Activated CD4-positive, alpha-beta T cell treated with anti-CD3 and anti-CD28 coated beads, Interleukin-2, amount 50 U/mL, for 24 hours (primary cell): ENCODE measurements around the gene UBE2O.
A peak's percentile ranks its signal among the peaks of the same experiment; 100 is the strongest.

Experiments
- DNase-seq, 2 donors: peaks; one replicate each; pipeline ENCODE4 v3.0.0-alpha.2; 2020; ENCODE audit warnings: low read depth in 1 of 2, low spot score in 1 of 2

UBE2O gene

DNA sequence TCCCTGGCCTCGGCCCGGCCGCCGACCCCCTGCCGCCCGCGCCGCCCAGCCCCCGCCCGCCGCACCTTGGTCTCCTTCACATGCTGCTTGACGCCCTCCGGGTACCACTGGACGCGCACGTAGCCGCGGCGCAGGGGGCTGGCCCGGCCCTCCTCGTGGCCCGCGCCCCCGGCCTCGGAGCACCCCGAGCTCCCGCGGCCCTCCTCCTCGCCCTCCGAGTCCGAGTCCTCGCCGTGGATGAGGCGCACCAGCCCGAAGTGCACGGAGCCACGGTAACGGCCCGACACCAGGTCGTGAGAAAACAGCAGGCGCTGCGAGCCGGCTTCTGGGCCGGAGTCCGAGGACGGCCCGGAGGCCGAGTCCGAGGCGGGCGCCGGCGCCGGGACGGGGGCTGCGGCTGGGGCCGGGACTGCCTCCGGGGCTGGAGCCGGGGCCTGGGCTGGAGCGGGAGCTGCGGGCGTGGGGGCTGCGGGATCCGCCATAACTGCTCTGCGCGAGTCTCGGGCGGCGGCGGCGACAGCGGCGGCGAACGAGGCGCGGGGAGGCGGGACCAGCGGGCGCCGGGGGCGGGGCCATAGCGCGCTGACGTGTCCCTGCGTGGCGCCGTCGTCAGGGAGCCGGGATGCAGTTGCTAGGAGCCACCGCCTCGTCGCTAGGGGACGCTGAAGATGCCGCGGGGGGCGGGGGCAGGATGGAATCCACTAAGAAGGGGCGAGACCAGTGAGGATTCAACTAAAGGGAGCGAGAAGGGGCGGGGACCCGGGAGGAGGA, at the start of gene UBE2O:
Gene UBE2O, minus strand, starts transcription at position 493 of the 771 bp plus-strand sequence. Its CDS starts 11 bp downstream, at position 482.
- peak; percentile 82 to 87 for DNase-seq

DNA sequence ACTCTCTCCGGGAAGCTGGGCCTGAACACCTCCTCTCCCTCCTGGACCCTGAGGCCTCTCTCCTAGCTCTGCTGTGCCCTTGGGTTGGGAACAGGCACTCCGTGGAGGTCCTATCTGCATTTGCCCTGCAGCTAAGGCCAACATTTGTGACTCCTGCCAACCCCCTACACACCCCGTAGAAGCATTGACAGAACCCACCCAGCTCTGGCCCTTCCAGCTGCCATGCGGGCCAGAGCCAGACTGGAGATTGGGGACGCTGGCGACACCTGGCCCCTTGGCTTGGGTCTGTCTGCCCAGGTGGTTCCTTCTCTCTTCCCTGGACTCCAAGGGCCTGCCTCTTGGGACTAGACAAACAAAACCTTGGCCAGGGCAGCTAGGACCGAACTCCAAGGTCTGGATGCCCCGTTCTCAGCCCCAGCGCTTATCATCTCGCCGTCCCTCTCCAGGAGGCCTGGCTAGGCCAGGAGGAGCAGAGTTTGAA, 48.9 kb upstream of the UBE2O start:
- DNase-seq = no peak

DNA sequence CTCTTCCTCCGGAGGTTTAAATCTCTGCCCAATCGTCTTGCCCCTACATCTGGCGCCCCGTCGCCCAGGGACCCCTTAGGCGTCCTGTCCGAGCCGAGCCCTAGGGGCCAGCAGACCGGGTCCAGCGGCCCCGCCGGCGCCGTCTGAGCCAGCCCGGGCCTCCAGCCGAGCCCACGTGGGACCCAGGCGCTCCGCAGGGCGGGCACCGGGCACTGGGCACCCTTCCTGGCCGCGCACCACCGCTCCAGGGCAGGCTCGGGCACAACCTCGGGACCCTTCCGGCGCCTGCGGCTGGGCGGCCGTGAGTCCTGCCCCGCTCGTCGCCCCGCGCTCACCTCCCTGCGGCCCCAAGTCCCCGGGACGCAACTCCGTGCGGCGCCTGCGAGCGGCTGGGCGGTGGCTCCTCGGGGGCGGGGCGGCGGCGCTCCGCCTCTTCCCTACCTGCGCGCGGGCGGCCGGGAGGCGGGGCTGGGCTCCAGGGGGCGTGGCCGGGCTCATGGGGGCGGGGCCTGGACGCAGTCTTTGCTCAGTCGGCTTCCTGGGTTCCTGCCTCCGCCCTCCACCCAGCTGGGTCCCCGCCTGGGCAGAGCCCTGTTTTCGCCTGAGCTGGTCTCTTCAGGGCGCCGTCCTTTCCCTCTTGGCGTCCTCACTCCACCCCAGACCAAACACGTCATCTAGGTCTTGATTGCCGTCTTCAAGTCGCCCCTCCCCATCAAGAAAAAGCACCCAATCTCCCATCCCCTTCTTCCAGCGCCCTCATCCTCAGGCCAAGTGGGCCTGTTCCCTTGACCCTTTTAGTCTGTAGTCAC, 48.3 kb upstream of the UBE2O start, which contains the start of gene RHBDF2:
Gene RHBDF2, minus strand, starts transcription at position 406 of the 809 bp plus-strand sequence. CDS start 19,899 bp downstream, outside the sequence.
- peak; percentile 90 to 98 for DNase-seq

DNA sequence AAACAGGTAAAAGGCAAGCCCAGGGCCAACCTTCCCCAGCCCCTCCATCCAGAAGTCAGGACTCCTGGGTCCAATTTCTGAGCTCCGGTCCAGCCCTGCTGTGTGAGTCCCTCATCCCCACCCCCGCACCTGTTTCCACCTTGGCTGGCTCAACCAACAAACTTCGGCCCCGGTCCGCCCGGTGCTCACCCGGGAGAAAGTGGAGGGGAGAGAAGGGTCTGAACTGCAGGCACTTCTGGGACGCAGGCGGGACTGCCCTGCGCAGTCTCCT, 47.7 kb upstream of the UBE2O start:
- DNase-seq = no peak

DNA sequence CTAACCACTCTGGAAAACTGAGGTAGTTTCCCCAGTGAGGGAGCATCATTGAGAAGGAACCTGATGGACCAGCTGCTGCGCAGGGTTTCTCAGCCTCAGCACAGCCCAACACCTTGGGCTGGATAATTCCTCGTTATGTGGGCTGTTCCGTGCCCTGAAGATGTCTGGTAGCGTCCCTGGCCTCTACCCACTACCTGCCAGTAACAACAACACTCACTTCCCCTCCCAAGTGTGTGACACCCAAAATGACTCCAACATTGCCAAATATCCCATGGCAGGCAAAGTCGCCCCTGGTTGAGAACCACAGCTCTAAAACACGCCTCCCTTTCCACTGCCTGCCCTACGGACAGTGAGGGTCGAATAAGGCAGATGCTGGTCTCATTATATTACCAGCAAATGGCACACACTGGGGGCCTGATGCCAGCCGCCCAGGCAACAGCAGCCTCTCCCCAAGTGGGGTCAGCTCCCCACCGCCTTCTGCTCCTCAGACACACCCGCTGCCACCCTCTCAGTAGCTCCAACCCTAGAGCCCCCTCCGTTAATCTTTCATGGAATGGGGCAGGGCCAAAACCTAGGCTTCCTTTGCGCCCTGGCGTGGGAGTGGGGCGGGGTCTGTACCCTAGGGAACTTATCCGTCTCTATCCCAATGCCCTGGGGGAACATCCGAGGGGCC, 47.3 kb upstream of the UBE2O start:
- no peak for DNase-seq

DNA sequence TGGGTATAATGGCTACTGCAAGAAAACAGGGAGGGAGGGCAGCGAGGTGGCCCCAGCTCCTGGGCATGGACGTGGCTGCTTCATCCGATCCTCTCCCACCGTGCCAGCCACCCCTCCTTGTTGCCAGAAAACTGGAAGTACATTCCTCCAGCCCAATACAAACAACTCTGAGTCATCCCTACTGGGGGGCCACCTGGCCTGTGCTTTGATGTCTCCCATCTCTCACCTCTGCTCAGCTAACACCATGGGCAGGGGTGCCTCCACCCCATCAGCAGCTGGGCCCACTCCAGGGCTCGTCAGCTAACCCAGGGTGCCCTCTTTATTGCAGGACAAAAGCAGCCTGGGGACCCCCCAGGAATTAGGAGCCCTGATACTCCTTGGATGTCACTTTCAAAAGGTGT, 46.3 kb upstream of the UBE2O start:
- DNase-seq = no peak

DNA sequence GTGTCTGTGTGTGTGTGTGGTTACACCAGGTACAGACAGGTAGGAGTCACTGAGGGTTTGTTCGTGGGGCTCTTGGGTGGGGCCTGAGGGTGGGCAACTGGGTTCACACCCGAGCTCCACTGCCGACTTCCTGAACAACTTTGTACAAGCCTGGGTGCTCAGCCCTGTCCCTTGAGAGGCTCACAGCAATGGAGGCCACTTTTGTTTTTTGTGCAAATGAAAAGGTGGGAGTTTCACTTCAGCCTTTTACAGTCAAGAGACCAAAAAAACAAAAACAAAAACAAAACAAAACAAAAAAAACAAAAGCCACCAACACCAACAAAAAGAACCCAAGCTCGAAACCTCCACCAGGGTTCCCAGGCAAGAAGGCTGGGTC, 45.9 kb upstream of the UBE2O start:
- DNase-seq = no peak

DNA sequence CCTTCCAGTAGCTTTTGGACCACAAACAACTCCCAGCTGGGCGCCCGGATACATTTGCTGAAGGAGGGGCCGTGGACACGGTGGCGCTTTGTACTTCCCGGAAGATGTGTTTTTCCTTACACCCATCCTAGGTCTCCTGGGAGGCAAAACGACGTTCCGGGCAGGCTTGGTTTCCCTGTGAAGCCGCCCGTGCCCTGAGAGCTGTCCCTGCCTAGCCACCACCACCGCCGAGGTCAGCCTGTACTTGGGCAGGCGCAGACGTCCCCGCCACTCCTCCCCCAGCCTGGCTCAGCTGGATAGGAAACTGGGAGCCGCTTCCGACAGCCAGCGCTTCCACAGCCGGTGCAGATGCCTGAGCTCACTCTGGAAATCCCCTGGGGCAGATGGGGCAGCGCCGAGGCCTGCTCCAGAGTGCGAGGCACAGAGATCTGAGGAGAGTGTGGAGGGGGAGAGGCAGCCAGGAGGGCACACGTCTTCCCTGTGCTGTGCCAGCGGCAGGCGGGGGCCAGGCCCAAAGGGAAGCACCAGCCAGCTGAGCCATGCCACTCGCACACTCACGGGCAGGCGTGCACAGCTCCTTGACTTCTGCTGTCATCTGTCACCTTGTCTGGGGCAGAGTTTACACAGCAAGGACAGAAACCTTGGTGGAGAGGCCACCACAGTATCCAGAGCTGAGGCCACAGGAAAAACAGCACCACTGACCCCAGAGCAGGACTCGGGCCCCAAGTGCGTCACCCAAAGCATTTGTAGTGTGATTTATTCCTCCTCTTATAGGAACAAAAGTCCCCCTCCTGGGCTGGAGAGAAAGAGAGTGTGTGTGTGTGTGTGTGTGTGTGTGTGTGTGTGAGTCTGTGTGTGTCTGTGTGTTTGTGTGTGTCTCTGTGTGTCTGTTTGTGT, 45.3 kb upstream of the UBE2O start:
- no peak for DNase-seq

DNA sequence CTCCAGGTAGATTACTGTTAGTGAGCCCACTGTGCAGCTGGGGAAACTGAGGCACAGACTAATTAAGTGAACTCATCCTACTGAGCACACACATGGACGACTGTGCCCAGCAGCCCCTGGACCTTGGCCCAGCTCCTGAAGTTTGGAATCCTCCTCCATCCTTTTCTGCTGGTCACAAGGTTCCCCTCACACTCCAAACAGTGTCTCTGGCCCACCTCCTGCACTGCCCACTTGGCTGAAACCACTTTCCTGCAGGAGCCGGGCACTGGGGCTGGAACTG, 44.7 kb upstream of the UBE2O start:
- no peak for DNase-seq

DNA sequence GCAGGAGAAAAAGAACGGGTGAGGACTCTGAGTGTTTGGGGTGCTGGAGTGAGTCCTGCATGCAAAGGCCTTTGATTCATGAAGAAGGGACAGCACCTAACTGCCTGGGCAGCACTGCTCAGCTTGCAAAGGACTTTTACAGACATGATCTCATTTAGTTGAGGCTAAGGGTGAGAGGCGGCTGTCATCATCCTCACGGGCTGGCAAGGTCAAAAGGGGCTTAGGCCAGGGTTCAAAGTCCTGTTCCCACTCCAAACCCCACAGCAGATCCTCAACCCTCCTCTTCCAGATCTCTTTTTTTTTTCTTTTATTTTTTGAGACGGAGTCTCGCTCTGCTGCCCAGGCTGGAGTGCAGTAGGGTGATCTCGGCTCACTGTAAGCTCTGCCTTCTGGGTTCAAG, 43.5 kb upstream of the UBE2O start:
- no peak for DNase-seq

DNA sequence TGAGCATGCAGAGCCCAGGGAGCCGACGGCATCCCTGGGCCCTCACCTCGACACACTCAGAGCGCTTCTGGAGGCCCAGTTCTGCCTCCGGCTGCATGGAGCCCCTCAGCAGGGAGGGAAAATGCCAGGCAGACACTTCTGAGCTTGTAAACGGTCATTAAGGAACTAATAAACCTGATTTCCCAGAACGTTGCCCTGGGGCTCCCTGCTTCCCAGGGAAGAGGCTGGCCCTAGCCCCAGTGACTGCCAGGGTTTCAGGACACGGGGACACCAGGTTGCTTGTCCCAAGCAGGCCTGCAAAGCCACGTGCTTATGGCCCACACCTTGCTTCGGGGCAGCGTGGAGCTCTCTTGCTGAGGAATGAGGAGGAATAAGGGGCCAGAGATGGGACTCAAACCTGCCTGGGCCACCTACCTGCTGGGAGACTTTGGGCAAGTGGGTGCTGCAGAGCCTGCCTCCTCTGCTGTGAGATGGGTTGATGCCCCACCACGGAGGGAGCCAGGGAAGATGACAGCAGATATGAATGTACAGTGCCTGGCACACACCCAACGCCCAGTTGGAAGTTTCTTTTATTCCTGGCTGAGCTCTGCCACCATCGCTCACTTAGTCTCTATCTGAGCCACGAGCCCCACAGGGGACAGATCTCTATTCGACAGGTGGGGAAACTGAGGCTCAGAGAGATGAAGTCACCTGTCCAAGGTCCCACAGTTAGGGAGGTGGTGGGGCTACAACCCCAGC, 42.9 kb upstream of the UBE2O start:
- no peak for DNase-seq

DNA sequence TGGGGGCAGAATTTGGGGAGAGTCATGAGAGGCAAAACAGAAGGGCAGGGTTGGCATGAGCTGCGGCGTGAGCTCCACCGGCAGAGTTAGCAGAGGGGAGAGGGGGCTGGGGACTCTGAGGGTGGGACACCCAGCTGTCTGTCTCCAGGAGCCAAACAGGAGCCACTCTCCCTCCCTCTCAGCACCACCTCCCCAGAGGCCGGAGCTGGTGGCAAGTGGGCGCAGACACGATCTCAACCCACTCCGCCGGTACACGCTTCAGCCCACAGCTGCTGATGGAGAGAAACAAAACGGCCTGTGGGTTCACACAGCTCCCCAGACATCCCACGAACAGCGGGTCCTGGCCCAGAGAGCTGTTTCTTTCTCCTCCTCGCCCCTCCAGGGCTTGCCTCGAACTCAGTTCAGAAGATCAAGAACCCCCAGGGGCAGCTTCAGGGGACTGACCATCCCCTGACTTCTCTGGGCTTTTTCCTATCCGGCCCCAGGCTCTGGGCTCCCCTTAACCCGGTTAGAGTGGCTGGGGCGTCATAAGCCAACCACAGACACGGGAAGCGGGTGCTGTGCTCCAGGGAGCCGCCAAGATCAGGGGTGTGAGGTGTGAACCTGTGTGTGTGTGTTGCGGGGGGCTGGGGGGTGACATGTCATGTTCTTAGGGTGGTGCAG, 40.7 kb upstream of the UBE2O start:
- no peak for DNase-seq

DNA sequence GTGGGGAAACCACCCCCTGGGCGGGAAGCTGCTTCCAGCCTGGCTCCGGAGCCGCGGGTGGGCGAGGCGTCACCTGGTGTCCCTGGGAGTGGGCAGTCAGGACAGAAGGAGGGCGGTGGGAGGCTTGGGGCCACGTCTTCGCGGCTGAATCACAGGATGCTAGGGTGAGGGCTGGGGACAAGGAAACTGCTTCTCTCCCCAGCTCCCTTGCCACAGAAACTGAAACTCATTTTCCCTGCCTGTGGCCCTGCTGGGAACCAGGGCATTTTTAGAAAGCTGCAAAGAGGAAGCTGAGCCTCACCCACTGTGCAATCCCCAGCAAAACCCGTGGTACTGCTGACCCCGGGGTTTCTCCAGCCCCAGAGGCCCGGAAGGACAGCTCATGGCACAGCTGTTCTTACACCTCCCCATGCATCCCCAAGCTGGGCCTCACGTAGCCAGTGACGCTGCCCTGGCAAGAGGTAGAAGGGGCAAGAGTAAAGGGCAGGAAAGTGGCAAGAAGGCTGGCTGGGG, 40.1 kb upstream of the UBE2O start:
- DNase-seq = no peak

DNA sequence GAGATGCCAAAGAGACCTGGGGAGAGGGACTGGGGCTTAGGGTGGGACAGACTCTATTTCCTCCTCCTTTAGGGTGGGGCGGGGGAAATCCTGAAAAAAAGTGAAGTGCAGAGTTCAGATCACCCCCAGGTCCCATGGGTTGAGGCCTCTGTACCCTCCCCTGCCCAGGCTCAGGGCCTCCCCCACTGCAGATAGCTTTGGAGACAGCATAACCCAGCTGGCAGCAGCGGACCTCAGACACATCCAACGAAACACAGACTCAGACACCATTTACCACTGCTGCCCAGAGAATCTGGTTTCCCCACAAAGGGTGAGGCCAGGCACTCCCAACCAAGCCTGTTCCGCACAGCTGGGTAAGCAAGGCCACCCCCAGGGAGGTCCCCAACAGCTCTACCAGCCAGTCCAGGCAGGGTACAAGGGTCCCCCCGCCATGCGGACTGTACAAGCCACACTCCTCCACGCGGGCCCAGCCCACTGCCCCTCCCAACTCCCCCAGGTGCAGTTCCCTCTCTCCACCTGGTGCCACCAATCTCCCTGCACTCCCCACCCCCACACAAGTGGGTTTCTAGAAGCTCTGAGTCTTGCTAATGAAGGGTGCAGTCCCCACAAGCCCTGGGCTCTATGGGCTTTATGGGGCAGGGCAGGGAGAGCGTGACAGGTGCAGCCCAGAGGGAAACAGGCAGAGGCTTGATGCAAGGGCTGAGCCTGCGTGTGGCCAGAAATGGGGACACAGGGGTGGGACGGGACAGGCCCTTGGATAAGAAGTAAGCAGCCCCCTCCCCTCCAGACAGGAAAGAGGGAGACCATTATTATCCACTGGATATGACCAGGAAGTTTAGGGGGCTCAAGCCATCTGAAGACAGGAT, 39.4 kb upstream of the UBE2O start:
- no peak for DNase-seq

DNA sequence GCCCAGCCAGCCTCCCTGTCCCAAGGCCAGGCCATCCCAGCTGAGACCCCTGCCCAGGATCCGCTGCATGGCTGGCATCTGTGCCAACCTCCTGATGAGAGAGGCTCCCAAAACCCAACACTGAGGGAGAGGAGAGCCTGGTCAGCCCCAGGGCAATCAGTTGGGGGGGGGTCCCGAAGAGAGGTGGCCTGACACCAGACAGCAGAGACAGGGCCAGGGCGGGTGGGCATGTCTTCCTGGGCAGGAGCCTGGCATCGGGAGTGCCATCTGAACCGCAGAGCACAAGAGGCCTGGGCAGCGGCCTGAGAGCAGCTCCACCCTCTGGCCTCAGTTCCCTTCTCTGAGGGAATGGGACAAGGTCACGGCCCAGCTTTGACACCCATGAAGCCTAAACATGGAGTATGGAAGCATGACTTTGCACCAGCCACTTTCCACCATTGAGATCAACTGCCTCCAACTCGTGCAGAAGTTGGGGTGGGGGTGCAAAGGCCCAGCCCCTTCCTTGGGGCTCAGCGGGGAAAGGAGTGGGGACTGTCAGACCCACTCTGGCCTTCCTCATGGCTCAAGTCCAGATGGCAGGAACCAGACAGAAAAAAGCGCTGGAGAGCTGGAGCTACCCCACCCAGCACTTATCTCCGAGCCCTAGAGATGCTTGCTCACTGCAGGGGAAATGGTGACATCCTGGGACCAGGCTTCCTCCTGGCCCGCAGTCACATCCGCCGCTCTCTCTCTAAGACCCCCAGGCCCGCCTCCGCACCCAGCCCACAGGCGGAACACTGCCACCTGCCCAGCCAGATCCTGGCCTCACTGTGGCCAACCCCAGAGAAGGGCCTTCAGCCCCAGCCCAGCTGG, 38.5 kb upstream of the UBE2O start:
- no peak for DNase-seq

DNA sequence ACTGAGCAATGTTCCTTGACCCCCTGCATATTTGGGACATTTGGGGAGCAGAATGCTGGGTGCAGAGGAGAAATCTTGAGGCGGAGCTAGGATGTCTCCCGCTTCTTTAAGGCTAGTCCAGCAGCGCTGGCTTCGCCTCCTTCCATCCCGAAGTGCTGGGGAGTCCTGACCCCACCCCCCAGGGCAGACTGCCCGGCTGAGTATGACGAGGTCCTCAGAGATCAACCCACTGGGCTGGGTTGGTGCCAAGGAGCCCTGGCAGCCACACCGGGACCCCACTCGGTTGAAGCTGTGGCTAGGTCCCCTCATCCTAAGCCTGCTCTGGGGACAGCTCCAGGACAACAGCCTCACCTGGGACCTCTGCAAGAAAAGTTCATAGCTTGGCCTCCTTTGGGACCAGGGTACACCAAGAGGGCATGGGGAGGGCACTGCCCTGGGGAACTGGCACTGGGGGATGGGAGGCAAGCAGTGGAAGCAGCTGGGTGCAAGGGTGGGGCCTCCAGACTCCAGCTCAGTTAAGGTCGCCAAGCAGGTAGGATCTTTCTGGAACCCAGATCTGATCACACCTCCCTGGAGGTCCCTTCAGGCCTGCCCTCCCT, 37.3 kb upstream of the UBE2O start:
- DNase-seq = no peak

DNA sequence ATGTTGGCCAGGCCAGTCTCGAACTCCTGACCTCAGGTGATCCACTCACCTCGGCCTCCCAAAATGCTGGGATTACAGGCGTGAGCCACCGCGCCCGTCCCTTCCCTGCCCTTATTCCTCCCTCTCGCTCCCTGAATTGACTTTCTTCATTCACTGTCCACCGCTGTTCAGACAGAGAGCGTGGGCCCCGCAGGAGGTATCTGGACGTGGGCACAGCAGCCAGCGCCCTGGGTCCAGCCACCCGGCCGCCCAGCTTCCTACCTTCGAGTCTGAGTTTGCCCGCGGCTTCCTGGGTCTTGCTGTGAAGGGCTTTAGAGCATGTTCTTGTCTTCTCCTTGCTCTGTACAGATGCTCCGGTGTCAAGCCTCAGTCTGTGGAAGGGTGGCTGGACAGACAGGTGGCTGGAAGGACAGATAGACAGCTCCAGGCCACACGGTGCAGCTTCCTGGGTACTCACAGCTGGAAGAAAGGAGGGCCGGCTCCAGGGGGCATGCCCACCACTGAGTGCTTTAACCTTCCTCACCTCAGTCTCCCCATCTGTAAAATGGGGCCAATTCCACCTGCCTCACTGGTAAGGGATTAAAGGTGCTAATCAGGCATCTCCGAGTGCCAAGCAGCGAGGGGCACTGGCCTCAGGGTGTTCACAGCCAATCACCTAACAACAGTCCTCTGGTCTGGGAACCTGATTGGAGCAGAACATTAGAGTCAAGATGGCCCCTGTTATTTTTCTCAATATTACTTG, 34.7 kb upstream of the UBE2O start:
- DNase-seq = no peak
